ENCODE data around the gene CAPN1.
"Not testable (repeated sequence)": the region's sequence is repeated elsewhere in the genome, so short reads cannot be mapped to it uniquely, and the experiment has no call there.

The CAPN1 gene

GRCh38 chr11:65181569-65182257 is at the start of gene CAPN1:
TSS of gene CAPN1 (plus strand) at chr11:65181928. CDS start at chr11:65182702, 774 bp downstream.
- DNase-seq (ENCODE audit: low read depth in 2 of 3, low spot score in 1 of 3) = peak; percentile 53 to 69 (median 67)

GRCh38 chr11:65132238-65132987 is 49.3 kb upstream of the CAPN1 start:
- DNase-seq (ENCODE audit: low read depth in 2 of 3, low spot score in 1 of 3) = no peak

GRCh38 chr11:65132988-65133700 is 48.6 kb upstream of the CAPN1 start:
- DNase-seq (ENCODE audit: low read depth in 2 of 3, low spot score in 1 of 3) = peak in 1 of 3 donors; percentile 61

GRCh38 chr11:65133724-65134123 is 48.0 kb upstream of the CAPN1 start:
- no peak for DNase-seq (ENCODE audit: low read depth in 2 of 3, low spot score in 1 of 3)

- peak; percentile 82 to 90 (median 84) for DNase-seq (ENCODE audit: low read depth in 2 of 3, low spot score in 1 of 3)
These were observed 47.3 kb upstream of the CAPN1 start, which contains the start of gene SYVN1 for GRCh38 chr11:65134240-65134951. TSS of gene SYVN1 (minus strand) at chr11:65134519. CDS start at chr11:65133601, 918 bp downstream.

GRCh38 chr11:65134952-65135632 is 46.6 kb upstream of the CAPN1 start:
- DNase-seq (ENCODE audit: low read depth in 2 of 3, low spot score in 1 of 3) = peak; percentile 74 to 79 (median 74)

- DNase-seq (ENCODE audit: low read depth in 2 of 3, low spot score in 1 of 3) = no peak
These were observed 46.0 kb upstream of the CAPN1 start for GRCh38 chr11:65135633-65136145.

- DNase-seq (ENCODE audit: low read depth in 2 of 3, low spot score in 1 of 3) = no peak
These were observed 45.1 kb upstream of the CAPN1 start for GRCh38 chr11:65136515-65137096.

GRCh38 chr11:65141896-65142494 is 39.7 kb upstream of the CAPN1 start:
- DNase-seq (ENCODE audit: low read depth in 2 of 3, low spot score in 1 of 3) = no peak

- no peak for DNase-seq (ENCODE audit: low read depth in 2 of 3, low spot score in 1 of 3)
These were observed 34.2 kb upstream of the CAPN1 start for GRCh38 chr11:65147352-65148075.

- DNase-seq (ENCODE audit: low read depth in 2 of 3, low spot score in 1 of 3) = no peak
These were observed 33.1 kb upstream of the CAPN1 start for GRCh38 chr11:65148657-65149056.

- DNase-seq (ENCODE audit: low read depth in 2 of 3, low spot score in 1 of 3) = not testable (repeated sequence)
These were observed 31.6 kb upstream of the CAPN1 start for GRCh38 chr11:65150131-65150508.

- DNase-seq (ENCODE audit: low read depth in 2 of 3, low spot score in 1 of 3) = peak in 2 of 3 donors; percentile 14 to 39
These were observed 31.0 kb upstream of the CAPN1 start for GRCh38 chr11:65150509-65151299.

- DNase-seq (ENCODE audit: low read depth in 2 of 3, low spot score in 1 of 3) = no peak
These were observed 30.3 kb upstream of the CAPN1 start for GRCh38 chr11:65151331-65151899.

GRCh38 chr11:65152122-65152521 is 29.6 kb upstream of the CAPN1 start:
- DNase-seq (ENCODE audit: low read depth in 2 of 3, low spot score in 1 of 3) = no peak

GRCh38 chr11:65156256-65156655 is 25.5 kb upstream of the CAPN1 start:
- DNase-seq (ENCODE audit: low read depth in 2 of 3, low spot score in 1 of 3) = no peak

- DNase-seq (ENCODE audit: low read depth in 2 of 3, low spot score in 1 of 3) = no peak
These were observed 24.8 kb upstream of the CAPN1 start for GRCh38 chr11:65156926-65157325.

GRCh38 chr11:65157336-65157735 is 24.4 kb upstream of the CAPN1 start:
- no peak for DNase-seq (ENCODE audit: low read depth in 2 of 3, low spot score in 1 of 3)

Data from stimulated activated CD4-positive, alpha-beta T cell treated with anti-CD3 and anti-CD28 coated beads, Interleukin-12 subunit alpha, Interleukin-12 subunit beta, amount 100 ng/mL, for 48 hours (primary cell).